Activated CD8-positive, alpha-beta memory T cell treated with anti-CD3 and anti-CD28 coated beads, Interleukin-2, amount 10 ng/mL, durations not matched to agents 7 days and 5 days (primary cell): Measurements from ENCODE around the gene KIF22. TPM values are rescaled to one million over a fixed set of nuclear protein-coding genes. Genes with fewer than 3 reads are reported as not detected.
"Not testable (repeated sequence)": the region's sequence is repeated elsewhere in the genome, so short reads cannot be mapped to it uniquely, and the experiment has no call there.

Experiments
- ATAC-seq: fragments of 150-1000 bp; cut with Tn5 transposase; one replicate; pipeline ENCODE4 v1.10.0; 2021; ENCODE audit warnings: moderate library complexity
- CTCF ChIA-PET: fragments of 350-600 bp; sonication (Branson Sonifier 250); formaldehyde crosslinking; loops from one replicate; lab custom pipeline; 2021; ENCODE audit warnings: antibody characterized with exemption; lab: Charles Lee
- DNase-seq: peaks from one replicate; pipeline ENCODE4 v3.0.0-alpha.2; 2020
- H3K27ac Mint-ChIP-seq: one replicate; pipeline ENCODE4 v1.8.0; 2021; ENCODE audit warnings: mild to moderate bottlenecking, mixed read lengths
- H3K27me3 Mint-ChIP-seq: one replicate; pipeline ENCODE4 v1.8.0; 2021; ENCODE audit warnings: mixed read lengths
- H3K36me3 Mint-ChIP-seq: one replicate; pipeline ENCODE4 v1.8.0; 2021; ENCODE audit warnings: mild to moderate bottlenecking, mixed read lengths
- H3K4me1 Mint-ChIP-seq: one replicate; pipeline ENCODE4 v1.8.0; 2021; ENCODE audit warnings: mixed read lengths
- H3K4me3 Mint-ChIP-seq: one replicate; pipeline ENCODE4 v1.8.0; 2021; ENCODE audit warnings: mild to moderate bottlenecking, moderate library complexity, mixed read lengths
- H3K9me3 Mint-ChIP-seq: one replicate; pipeline ENCODE4 v1.8.0; 2022; ENCODE audit warnings: low read depth, mixed read lengths
- total RNA-seq, 2 experiments: library from RNA; stranded (reverse); gene quantifications; one replicate each; pipeline ENCODE4 v1.2.3, GENCODE V29; 2021

The KIF22 gene
- total RNA-seq, 2 experiments from 2014 or later: 205 to 266 TPM

- H3K27me3 Mint-ChIP-seq: no peaks in the 10 kb centered on the region
- no peaks in the 10 kb centered on the region for H3K9me3 Mint-ChIP-seq
- DNase-seq (no peak), ATAC-seq (no peak)
- peaks cover 14% of the 10 kb centered on the region for H3K4me1 Mint-ChIP-seq
- H3K36me3 Mint-ChIP-seq: no peaks in the 10 kb centered on the region
- no peak overlapping the region for H3K4me3 Mint-ChIP-seq
- no peak overlapping the region for H3K27ac Mint-ChIP-seq
- CTCF ChIA-PET: interaction anchor here (0.7 to 5.6 kb wide), 5 partner anchors 10 to 137 kb away, joined by 3 to 24 read pairs (median 7); partner anchors contain the start of gene C16orf54
Measured at GRCh38 chr16:29756654-29757053, 33.9 kb upstream of the KIF22 start.

- not testable (repeated sequence) for H3K9me3 Mint-ChIP-seq, DNase-seq, H3K36me3 Mint-ChIP-seq, H3K27ac Mint-ChIP-seq, ATAC-seq, H3K4me3 Mint-ChIP-seq, H3K27me3 Mint-ChIP-seq
- CTCF ChIA-PET: interaction anchor here (0.7 to 5.6 kb wide), 5 partner anchors 17 to 137 kb away, joined by 3 to 24 read pairs (median 4); partner anchors contain the start of gene KIF22
- peaks cover 14% of the 10 kb centered on the region for H3K4me1 Mint-ChIP-seq
Measured at GRCh38 chr16:29757086-29757485, 33.5 kb upstream of the KIF22 start.

- no peaks in the 10 kb centered on the region for H3K9me3 Mint-ChIP-seq
- H3K4me1 Mint-ChIP-seq: peaks cover 14% of the 10 kb centered on the region
- peaks cover 2% of the 10 kb centered on the region for H3K27me3 Mint-ChIP-seq
- H3K36me3 Mint-ChIP-seq: no peaks in the 10 kb centered on the region
- CTCF ChIA-PET: interaction anchor here (1.6 to 5.6 kb wide), 2 partner anchors 27 to 32 kb away, joined by 4 to 24 read pairs; partner anchors contain the start of gene KIF22
- H3K27ac Mint-ChIP-seq: no peak overlapping the region
- ATAC-seq: no peak
- no peak overlapping the region for H3K4me3 Mint-ChIP-seq
- no peak for DNase-seq
Measured at GRCh38 chr16:29757950-29758466, 32.5 kb upstream of the KIF22 start.

GRCh38 chr16:29760567-29761279 is 29.8 kb upstream of the KIF22 start:
- no peak for ATAC-seq
- CTCF ChIA-PET: no interaction called here
- H3K4me1 Mint-ChIP-seq: peaks cover 2% of the 10 kb centered on the region

GRCh38 chr16:29761280-29761651 is 29.3 kb upstream of the KIF22 start:
- H3K27ac Mint-ChIP-seq, ATAC-seq, H3K4me3 Mint-ChIP-seq, H3K36me3 Mint-ChIP-seq, CTCF ChIA-PET, H3K9me3 Mint-ChIP-seq, H3K4me1 Mint-ChIP-seq, DNase-seq, H3K27me3 Mint-ChIP-seq: not testable (repeated sequence)

More at GRCh38 chr16:29760567-29761279, 29.8 kb upstream of the KIF22 start:
- peaks cover 5% of the 10 kb centered on the region for H3K27me3 Mint-ChIP-seq
- no peak overlapping the region for H3K27ac Mint-ChIP-seq
- H3K9me3 Mint-ChIP-seq: no peaks in the 10 kb centered on the region
- H3K4me3 Mint-ChIP-seq: no peak overlapping the region
- H3K36me3 Mint-ChIP-seq: no peaks in the 10 kb centered on the region
- DNase-seq: no peak

- no peak for ATAC-seq
- DNase-seq: no peak
- H3K4me3 Mint-ChIP-seq: no peak overlapping the region
- H3K27ac Mint-ChIP-seq: no peak overlapping the region
- no peaks in the 10 kb centered on the region for H3K4me1 Mint-ChIP-seq
- H3K27me3 Mint-ChIP-seq: peaks cover 5% of the 10 kb centered on the region
- H3K36me3 Mint-ChIP-seq: no peaks in the 10 kb centered on the region
- H3K9me3 Mint-ChIP-seq: no peaks in the 10 kb centered on the region
- CTCF ChIA-PET: no interaction called here
Measured at GRCh38 chr16:29761882-29762281, 28.7 kb upstream of the KIF22 start.

GRCh38 chr16:29763326-29763725 is 27.2 kb upstream of the KIF22 start:
- H3K4me1 Mint-ChIP-seq: no peaks in the 10 kb centered on the region
- CTCF ChIA-PET: no interaction called here
- H3K27ac Mint-ChIP-seq: no peak overlapping the region
- no peaks in the 10 kb centered on the region for H3K36me3 Mint-ChIP-seq
- no peak for ATAC-seq
- no peaks in the 10 kb centered on the region for H3K9me3 Mint-ChIP-seq
- H3K4me3 Mint-ChIP-seq: no peak overlapping the region
- peaks cover 5% of the 10 kb centered on the region for H3K27me3 Mint-ChIP-seq
- DNase-seq: no peak

- no peak for ATAC-seq
- no peaks in the 10 kb centered on the region for H3K4me1 Mint-ChIP-seq
- H3K9me3 Mint-ChIP-seq: no peaks in the 10 kb centered on the region
- no peak overlapping the region for H3K27ac Mint-ChIP-seq
- H3K4me3 Mint-ChIP-seq: no peak overlapping the region
- CTCF ChIA-PET: interaction anchor here (2.5 kb wide), 1 partner anchor 19 kb away, joined by 7 read pairs; no protein-coding TSS in a partner anchor
- DNase-seq: no peak
- H3K36me3 Mint-ChIP-seq: no peaks in the 10 kb centered on the region
- H3K27me3 Mint-ChIP-seq: peaks cover 5% of the 10 kb centered on the region
Measured at GRCh38 chr16:29765167-29766032, 25.2 kb upstream of the KIF22 start.

- ATAC-seq (no peak), DNase-seq (no peak)
- Mint-ChIP-seq H3K27me3 (peaks cover 5% of the 10 kb centered on the region), H3K4me1 (no peaks in the 10 kb centered on the region), H3K4me3 (no peak overlapping the region), H3K36me3 (no peaks in the 10 kb centered on the region), H3K9me3 (no peaks in the 10 kb centered on the region), H3K27ac (no peak overlapping the region)
- CTCF ChIA-PET: interaction anchor here (2.5 kb wide), 1 partner anchor 18 kb away, joined by 7 read pairs; no protein-coding TSS in a partner anchor
Measured at GRCh38 chr16:29766571-29766970, 24.0 kb upstream of the KIF22 start.

GRCh38 chr16:29767062-29767461 is 23.5 kb upstream of the KIF22 start:
- Mint-ChIP-seq H3K36me3 (no peaks in the 10 kb centered on the region), H3K9me3 (no peaks in the 10 kb centered on the region), H3K4me3 (no peak overlapping the region), H3K27ac (no peak overlapping the region), H3K4me1 (no peaks in the 10 kb centered on the region), H3K27me3 (peaks cover 5% of the 10 kb centered on the region)
- CTCF ChIA-PET: interaction anchor here (2.5 kb wide), 1 partner anchor 17 kb away, joined by 7 read pairs; no protein-coding TSS in a partner anchor
- DNase-seq (no peak), ATAC-seq (no peak)

- no peaks in the 10 kb centered on the region for H3K9me3 Mint-ChIP-seq
- H3K27me3 Mint-ChIP-seq: peaks cover 2% of the 10 kb centered on the region
- H3K27ac Mint-ChIP-seq: no peak overlapping the region
- no peak for ATAC-seq
- no peak overlapping the region for H3K4me3 Mint-ChIP-seq
- H3K4me1 Mint-ChIP-seq: peaks cover 2% of the 10 kb centered on the region
- no peaks in the 10 kb centered on the region for H3K36me3 Mint-ChIP-seq
- no peak for DNase-seq
- CTCF ChIA-PET: interaction anchor here (0.8 to 1.8 kb wide), 5 partner anchors 15 to 46 kb away, joined by 3 to 5 read pairs (median 3); partner anchors contain the start of gene PAGR1
Measured at GRCh38 chr16:29769507-29769906, 21.0 kb upstream of the KIF22 start.

- peaks cover 2% of the 10 kb centered on the region for H3K4me1 Mint-ChIP-seq
- H3K9me3 Mint-ChIP-seq: no peaks in the 10 kb centered on the region
- H3K27me3 Mint-ChIP-seq: peaks cover 2% of the 10 kb centered on the region
- no peaks in the 10 kb centered on the region for H3K36me3 Mint-ChIP-seq
- H3K27ac Mint-ChIP-seq: no peak overlapping the region
- CTCF ChIA-PET: interaction anchor here (0.8 to 1.7 kb wide), 4 partner anchors 14 to 79 kb away, joined by 3 to 4 read pairs (median 3); no protein-coding TSS in a partner anchor
- DNase-seq: no peak
- no peak overlapping the region for H3K4me3 Mint-ChIP-seq
- no peak for ATAC-seq
Measured at GRCh38 chr16:29770250-29770929, 20.2 kb upstream of the KIF22 start.
